GM12891 (cell line): ENCODE measurements around the gene DECR2.

Source experiments
- DNase-seq: peaks from one replicate; pipeline ENCODE4 v3.0.0; 2011; ENCODE audit warnings: low spot score; ENCODE audit not compliant: insufficient read length
- FAIRE-seq: peaks from 2 replicates; lab custom pipeline; 2011; peaks lifted over from hg19 to GRCh38; lab: Jason Lieb, UNC
- PAX5 ChIP-seq: IDR thresholded peaks from 2 replicates; pipeline ENCODE4 v1.6.1; 2011; ENCODE audit warnings: low read length, moderate library complexity, mild to moderate bottlenecking; ENCODE audit not compliant: insufficient read depth, severe bottlenecking
- POLR2A ChIP-seq: IDR thresholded peaks from 2 replicates; pipeline ENCODE4 v1.6.1; 2011; ENCODE audit warnings: low read depth, low read length, control low read depth
- POLR2AphosphoS5 ChIP-seq: IDR thresholded peaks from 2 replicates; pipeline ENCODE4 v1.6.1; 2011; ENCODE audit warnings: low read depth, low read length, control low read depth
- POU2F2 ChIP-seq: IDR thresholded peaks from 2 replicates; pipeline ENCODE4 v1.6.1; 2011; ENCODE audit warnings: low read depth, mild to moderate bottlenecking, control low read depth, low read length, moderate library complexity
- SPI1 ChIP-seq: IDR thresholded peaks from 2 replicates; pipeline ENCODE4 v1.6.1; 2011; ENCODE audit warnings: low read depth, low read length, control low read depth
- TAF1 ChIP-seq: IDR thresholded peaks from 2 replicates; pipeline ENCODE4 v1.6.1; 2011; ENCODE audit warnings: low read depth, low read length, control low read depth

DECR2 gene

DNA sequence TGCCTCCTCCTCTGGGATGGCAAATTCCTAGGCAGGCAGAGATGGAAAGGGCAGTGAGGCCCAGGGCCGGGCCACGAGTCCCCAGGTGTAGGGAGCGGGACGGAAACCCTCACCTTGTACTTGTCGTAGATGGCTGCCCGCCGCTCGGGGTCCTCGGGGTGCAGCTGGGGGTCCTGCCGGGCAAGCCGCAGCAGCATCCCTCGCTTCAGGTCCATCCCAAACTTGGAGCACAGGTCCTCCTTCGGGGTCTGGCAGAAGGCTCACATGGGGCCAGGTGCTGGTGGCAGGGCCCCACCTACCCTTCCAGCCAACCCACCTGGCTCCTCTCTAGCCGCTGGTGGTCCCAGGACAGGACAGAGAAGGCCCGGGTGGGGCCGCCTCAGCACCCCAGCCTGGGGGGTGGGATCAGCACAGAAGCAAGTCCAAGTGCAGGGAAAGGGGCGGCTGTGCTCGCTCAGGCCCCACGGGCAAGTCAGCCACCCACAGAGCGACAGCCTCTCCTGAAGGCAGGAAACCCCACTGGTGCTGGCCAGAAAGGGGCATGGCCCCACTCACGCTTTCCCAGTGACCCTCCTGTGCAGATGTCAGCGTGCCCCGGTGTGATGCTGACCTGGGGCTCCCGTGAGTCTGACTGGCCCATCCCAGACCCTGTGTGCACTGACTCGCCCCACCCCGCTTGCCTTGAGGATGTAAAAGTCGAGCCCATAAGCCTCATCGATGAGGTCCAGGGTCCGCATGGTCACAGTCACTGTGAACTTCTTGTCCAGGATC is 33.1 kb upstream of the DECR2 start:
- TF ChIP-seq POU2F2 (no peak), TAF1 (no peak), SPI1 (no peak), POLR2AphosphoS5 (no peak), POLR2A (no peak), PAX5 (no peak)
- FAIRE-seq: no peak
- DNase-seq: no peak

DNA sequence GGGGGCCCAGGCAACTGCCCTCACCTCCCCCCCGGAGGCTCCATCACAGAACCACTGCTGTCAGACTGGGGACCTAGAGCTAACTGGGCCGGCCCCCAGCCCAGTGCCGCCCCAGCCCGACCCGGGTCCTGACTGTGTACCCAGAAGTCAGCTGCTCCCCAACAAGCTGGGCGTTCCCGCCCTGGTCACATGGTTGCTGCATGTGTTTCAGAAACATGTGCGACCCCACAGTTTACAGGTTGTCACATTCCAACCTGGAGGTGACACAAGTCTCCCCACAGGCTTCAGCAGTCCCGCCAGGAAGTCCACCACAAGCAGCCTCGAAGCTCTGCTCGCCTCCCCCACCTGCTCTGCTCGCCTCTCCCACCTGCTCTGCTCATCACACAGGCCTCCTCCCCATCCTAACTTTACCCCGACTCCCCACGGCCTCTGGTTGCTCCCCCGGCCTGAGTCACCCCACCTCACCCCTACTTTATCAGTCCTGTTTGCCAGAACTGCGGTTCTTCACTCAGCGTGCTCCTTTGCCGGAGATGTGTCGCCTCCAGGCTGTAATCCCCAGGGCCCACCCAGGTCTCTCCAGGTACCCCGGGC is 32.3 kb upstream of the DECR2 start:
- FAIRE-seq (peak; percentile 9), DNase-seq (no peak)
- no peak for TF ChIP-seq SPI1
- TF ChIP-seq POLR2A: no peak
- TF ChIP-seq PAX5: no peak
- TF ChIP-seq POLR2AphosphoS5: no peak
- TF ChIP-seq POU2F2: no peak
- no peak for TF ChIP-seq TAF1

DNA sequence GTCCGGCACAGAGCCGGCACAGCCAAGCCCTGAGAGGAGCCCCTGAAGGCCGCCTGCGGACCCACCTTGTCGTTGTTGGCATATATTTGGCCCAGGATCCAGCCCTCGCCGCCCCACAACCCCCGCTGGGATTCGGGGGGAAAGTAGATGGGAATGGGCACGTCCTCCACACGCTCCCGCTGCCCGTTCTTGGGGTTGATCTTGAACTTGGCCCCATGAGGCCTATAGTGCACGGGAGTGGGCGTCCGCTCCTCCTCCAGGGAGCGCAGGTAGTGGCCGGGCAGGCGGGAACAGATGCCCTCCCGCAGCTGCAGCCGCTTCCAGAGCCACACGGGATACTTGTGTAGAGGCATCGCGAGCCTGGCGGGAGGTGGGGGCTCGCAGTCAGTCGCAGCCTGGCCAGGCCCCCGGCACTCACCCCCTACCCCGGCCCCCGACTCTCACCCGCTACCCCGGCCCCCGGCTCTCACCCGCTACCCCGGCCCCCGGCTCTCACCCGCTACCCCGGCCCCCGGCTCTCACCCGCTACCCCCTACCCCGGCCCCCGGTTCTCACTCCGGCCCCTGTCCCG is 31.7 kb upstream of the DECR2 start:
- no peak for TF ChIP-seq POLR2A
- TF ChIP-seq SPI1: no peak
- FAIRE-seq (peak; percentile 38), DNase-seq (no peak)

DNA sequence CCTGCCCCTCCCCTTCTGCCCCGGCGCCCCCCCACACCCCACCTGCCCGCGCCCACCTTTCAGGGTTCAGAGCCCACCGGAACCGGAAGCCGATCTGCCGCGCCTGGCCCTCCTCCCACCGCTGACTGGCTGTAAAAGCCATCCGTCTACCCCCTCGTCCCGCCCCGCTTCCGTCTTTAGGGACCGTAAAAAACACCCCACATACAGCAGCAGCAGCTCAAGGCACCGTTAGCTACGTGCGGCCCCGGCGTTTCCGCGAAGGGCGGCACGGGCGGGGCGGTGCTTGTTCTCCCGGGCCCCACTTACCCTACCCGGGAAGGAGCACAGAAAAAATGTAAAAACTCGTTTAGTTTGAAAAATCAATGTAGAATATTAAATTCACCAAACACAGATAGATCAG is 31.2 kb upstream of the DECR2 start, which contains the start of gene MRPL28:
TSS of gene MRPL28 (minus strand) at position 96 of the 400 bp plus-strand sequence. CDS start 320 bp downstream, outside the sequence.
- no peak for TF ChIP-seq POLR2AphosphoS5
- no peak for TF ChIP-seq SPI1
- TF ChIP-seq TAF1: no peak
- no peak for TF ChIP-seq POLR2A
- TF ChIP-seq PAX5: no peak
- no peak for TF ChIP-seq POU2F2

DNA sequence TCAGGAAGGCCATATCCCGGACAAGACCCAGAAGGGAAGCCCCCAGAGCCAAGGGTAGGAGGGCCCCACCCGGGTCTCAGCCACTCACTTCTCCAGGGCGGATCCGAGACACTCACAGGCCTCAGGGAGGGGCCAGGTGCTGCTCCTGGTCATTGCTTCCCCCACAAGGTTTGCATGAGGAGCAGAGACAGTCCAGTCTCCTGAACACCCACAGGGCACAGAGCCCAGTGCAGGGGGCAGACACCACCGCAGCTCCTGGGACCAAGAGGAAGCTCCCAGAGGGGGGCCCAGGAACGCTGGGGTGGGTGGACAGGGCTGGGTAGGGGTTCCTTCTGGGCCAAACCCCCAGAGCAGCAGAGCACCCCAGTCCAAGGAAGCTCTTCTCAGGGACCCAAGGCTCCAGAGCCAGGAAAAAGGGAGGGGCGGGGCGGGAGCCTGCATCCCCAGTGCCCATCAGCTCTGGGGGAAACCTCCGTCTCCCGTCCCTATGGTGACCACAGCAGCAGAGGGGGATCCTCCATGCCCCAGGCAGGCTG is 30.6 kb upstream of the DECR2 start:
- FAIRE-seq (peak; percentile 5), DNase-seq (no peak)
- TF ChIP-seq POLR2AphosphoS5 (no peak), POU2F2 (no peak), SPI1 (no peak), PAX5 (no peak), TAF1 (no peak), POLR2A (no peak)

More for the DNA sequence above, 31.2 kb upstream of the DECR2 start, which contains the start of gene MRPL28:
- peak; percentile 98 for FAIRE-seq
- peak; percentile 99 for DNase-seq

DNA sequence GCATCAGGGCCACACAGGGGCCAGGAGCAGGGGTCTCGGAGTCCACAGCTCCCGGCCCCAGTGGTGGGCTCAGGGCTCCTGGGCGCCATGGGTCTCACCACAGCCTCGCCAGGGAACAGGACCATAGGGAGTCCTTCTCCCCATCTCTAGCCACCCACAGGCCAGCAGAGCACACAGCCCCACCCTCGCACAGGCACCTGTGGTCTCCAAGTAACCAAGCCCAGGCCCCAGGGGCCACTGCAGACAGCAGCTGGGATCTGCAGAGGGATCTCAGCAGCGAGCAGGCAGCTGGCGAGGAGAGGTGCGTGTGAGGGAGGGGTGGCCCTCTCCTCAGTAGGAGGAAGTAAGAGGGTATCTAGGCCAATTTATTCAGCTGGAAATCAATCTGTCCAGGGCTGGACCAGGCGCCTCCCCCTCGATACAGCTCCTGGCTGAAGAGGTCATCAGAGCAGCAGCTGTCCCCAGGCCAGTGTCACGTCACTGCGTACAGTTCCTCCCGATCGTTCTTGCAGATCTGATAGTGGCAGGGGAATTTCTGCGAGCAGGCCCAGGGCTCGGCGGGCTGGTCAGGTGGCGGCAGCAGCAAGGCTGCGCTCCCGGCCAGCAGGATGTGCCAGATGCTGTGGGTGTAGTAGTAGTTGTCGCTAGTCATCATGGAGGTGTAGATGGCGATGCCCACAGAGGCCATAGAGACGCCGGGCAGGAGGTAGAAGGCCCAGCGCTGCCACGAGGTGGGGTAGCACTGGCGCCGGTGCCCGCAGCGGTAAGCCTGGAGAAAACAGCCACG is 30.0 kb upstream of the DECR2 start:
- DNase-seq: no peak
- FAIRE-seq: no peak
- TF ChIP-seq PAX5 (no peak), POLR2A (no peak), SPI1 (no peak), POU2F2 (no peak), TAF1 (no peak)

DNA sequence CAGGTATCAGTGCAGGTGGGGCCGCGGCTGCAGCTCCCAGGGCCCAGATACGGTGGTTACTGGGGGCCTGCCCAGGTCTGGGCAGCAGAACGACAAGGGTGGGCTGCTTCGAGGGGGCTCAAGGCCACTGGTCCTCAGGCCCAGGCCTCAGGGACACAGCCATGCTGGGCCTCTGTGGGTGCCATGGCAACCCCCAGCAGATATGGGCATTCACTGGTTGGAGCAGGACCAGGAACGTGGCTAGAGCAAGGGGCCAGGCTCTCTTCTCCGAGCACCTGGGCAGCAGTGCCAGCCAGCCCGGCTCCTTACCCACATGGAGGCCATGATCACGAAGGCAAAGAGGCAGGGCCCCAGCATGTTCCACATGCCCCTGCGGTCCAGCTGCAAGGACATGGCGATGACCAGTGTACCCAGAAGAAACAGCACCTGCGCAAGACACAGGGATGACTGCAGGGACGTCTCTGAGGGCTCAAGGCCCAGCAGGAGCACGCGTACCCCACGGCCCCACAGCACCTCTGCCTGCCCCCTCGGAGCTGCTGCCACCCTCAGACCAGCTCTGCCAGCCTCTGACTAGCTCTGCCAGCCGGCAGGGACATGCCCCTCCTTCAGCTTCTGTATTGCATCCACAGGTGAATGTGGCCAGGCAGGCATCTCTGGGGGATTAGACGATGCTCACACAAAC is 29.2 kb upstream of the DECR2 start:
- no peak for DNase-seq
- FAIRE-seq: no peak
- TF ChIP-seq TAF1: no peak
- no peak for TF ChIP-seq POLR2AphosphoS5
- no peak for TF ChIP-seq POLR2A
- TF ChIP-seq POU2F2: no peak
- no peak for TF ChIP-seq PAX5
- TF ChIP-seq SPI1: no peak

DNA sequence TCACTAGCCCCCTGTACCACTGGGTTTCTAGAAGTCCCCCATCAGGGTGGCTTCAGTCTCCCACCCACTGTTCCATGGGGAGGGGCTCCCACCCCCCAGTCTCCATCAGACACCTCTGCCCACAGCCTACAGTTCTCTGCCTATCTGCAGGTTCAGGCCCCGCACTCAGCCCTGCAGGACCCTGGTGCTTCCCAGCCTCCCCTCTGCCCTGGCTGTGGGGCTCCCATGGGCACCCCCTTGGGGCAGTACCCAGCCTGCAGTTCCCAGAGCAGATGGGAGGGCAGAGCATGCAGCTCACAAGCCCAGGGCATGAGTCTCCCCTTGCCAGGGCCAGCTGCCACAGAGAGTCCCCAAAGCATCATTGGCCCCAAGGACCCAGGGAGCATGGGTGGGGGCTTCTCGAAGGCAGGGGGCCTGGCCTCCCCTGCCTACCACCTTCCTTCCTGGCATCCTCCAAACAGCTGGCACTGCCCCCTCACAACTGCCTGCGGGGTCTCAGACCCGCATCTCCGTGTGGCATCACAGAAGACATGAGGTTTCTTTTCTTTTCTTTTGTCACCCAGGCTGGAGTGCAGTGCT is 28.6 kb upstream of the DECR2 start:
- TF ChIP-seq POLR2A (no peak), POU2F2 (no peak), POLR2AphosphoS5 (no peak), TAF1 (no peak), SPI1 (no peak), PAX5 (no peak)
- DNase-seq (no peak), FAIRE-seq (no peak)
